GM19099 (cell line): ENCODE measurements around the gene SLC23A1.

Experiments used
- POLR2A ChIP-seq: IDR thresholded peaks from 3 replicates; pipeline ENCODE4 v1.6.1; 2011; ENCODE audit warnings: low read depth; ENCODE audit not compliant: insufficient read length; ENCODE audit errors: extremely low read depth

SLC23A1 gene

DNA sequence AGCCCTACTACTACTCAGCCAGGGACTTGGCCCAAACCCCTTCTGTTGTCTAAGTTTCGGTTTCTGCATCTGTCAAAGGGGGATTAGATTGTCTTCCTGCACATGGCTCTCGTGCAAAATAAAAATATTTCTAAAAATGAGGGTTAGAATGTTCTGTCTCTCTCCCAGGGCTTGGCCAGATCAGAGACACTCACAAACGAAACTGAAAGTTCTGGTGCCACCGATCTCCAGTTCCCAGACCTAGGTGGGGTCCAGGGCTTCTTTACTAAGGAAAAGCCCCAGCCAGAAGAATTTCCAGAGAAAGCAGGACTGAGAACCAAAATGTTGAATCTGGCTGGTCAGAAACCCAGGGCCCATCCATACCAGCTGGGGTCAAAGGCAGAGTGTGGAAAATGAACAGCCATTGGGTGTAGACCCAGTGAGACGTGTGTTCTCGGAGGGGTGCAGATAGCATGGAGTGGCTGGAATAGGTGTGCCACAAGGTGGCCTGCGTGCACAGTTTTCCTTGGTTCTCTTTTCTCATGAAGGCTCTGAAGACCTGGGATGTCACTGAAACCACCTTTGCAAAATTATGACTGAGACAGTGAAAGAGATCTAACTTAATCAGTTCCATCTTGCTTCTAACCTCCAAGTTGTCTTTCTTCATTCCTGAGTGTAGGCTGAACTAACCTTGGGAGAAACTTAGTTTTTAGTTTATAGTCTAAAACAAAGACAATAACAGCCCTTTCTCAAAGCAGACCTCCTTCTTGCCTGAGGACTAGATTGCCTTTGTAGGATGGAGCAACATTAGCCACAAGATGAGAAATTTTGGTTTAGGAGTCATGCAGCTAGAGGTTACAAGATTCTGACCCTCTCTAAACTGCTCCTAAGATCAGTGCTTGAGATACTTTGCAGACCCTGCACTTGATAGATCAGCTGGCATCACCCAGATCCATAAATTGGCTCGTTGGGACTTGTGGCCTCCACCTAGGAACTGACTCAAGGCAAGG lies 2.3 kb upstream of the SLC23A1 start:
- peak; percentile 39 for TF ChIP-seq POLR2A

- peak; percentile 29 for TF ChIP-seq POLR2A
Measured at GRCh38 chr5:139384591-139385051, 1.5 kb upstream of the SLC23A1 start.

DNA sequence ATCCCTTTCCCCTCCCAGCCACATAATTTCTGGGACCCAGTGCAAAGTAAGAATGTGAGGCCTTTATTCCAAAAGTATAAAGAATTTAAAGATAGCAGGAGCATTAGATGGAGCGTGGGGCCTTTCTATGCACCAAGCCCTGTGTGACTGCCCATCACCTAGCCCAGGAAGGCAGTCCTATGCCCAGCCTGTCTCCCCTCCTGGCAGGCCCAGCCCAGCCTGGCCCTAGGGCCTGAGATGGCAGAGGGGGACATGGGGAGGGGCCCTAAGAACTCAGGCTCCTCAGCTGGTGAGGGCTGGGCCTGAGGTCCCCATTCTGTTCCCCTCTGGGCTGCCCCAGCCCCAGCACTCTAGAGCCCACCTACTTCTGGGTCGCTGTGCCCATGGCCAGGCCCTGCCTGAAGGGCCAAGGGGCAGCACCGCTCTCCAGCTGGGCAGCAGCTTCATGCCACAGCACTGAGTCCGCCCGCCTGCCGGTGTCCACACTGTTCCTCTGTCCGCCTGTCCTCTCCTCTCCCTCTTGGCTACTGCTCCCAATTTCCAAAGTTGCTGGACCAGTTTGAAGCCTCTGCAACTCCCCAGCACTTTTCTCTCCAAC lies 995 bp upstream of the SLC23A1 start:
- no peak for TF ChIP-seq POLR2A

DNA sequence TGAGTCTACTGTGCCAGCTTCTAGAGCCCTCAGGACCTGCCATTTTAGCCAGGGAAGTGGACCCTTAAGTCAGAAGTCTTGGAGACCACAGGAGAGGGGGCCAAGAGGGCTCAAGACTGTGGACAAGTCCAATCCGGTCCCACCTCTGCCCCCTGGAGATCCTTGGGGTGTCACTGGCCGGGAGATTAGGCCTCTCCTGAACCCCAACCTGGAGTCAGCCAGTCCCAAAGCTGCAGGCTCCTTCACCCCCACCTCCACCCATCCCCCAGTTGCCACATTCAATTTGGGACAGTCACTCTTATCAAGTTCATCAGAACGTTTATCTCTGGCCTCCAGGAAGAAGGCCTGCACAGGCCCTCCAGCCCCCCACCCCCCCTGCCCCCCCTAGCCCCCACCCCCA lies 290 bp downstream of the SLC23A1 start:
- TF ChIP-seq POLR2A = no peak

DNA sequence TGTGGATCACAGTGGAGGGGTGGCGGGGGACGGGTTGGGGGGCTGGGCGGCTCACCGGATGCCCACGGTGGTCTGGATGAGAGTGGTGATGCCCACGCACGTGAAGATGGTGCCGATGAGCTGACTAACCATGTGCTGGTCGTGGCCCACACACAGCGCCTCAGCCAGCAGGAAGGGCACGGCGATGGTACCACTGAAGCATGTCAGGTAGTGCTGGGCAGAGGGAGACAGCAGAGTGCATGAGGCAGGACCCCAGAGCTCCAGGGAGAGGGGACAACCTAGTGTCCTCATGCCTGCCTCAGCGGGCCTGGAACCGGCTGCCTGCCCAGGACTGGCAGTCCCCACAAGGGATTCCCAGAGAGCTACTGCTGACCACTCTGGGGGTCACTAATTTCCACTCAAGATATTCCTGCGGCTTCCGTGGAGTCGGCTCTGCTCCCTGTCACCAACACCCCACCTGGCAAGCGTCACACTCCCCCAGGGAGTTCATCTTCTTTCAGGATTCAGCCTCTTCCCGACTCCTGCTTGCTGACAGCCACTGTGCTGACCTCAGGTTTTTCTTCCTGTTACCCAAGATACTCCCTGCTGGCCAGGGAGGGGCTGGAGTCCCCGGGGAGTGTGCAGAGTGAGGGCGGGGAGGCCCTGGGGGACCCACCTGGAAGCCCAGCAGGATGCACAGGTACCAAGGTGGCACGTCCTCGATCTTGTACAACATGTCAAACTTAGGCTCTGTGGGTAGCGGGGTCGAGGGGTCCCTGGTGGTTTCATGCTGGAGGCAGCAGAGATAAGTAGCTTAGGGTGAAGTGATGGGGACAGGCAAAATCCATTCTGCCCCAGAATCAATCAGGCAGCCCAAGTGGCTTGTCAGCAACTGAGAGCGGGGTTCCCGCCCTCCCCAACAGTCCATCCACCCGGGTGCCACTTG lies 998 bp downstream of the SLC23A1 start:
- TF ChIP-seq POLR2A = no peak

DNA sequence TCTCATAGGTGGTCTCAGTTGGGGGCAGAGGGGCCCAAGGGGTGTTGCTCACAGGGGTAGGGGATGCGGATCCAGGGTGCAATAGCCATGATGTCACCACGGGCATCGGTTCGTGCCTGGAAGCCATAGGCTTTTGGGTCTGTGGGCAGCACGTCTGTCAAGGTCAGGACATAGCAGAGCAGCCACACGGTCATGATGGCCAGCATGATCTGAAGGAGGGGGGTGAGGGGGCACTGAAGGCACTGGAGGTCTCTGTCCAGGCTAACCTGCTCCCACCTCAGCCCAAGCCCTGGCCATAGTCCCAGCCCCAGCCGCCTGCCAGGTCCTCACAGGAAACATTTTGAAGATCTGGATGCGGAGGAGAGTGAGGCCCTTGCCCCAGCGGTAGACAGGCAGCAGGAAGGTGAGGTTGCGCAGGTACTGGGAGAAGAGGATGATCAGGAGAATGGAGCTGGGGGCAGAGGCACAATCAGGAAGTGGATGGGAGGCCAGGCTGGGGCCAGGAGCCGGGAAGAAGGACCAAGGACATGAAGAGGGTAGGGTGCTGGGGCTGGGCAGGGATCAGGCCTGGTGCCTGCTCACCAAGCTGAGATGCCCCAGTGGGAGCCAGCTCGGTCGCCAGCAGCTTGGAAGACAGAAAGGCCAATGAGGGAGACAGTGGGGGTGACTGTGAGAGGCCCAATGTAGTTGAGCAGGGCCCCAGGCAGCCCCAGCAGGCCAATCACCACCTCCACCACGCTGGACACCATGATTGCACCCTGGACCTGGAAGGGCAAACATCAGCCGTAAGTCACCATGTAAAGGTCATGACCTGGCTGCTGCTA lies 3.3 kb downstream of the SLC23A1 start:
- no peak for TF ChIP-seq POLR2A

DNA sequence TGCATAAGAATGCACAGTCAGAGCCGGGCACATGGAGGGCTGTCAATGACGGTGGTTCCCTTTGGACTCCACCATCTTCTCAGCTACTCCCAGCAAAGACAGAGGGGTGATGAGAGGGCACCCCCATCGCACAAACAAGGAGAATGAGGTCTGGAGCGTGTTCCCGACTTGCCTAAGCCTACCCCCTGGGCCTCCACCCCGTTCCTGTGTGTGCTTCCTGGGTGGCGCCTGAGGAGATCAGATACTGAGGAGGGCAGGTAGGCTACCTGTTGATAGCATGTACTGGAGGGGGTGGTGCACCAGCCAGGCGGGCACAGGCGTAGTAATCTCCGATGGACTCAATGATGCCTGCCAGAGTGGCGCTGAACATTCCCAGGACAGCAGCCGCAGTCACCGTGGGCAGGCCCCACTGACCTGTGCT lies 4.1 kb downstream of the SLC23A1 start:
- TF ChIP-seq POLR2A = no peak

DNA sequence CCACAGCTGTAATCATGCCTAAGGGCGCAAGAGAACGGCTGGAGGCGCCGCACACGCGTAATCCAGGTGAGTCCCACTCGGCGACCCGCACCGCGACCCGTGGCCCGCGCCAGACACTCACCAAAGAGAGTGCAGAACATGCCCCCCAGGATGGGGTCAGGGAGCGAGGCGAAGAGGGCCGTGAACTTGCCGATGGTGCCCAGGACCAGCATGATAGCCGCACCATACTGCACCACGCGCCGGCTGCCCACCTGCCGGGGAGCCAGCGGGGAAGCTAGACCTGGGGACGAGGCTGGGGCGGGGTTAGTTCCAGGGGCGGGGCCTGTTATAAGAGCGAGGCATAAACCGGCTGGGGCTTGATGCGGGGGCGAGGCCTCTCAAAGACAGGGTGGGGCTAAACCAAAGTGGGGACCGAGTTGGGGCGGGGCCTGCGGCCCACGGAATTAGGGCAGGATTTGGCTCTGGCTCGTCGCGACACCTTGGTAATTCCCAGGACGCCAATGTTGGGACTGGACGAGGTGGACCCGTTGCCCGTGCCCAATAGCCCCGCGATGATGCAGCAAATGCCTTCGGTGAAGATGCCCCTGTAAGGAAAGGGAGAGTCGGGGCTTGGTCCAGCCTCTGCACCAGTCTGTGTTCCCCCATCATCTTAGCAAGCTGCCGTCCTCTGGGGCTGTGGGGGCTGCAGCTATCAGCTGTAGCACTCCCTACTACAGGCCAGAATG lies 4.8 kb downstream of the SLC23A1 start:
- TF ChIP-seq POLR2A = no peak

GRCh38 chr5:139377226-139377625 lies 5.9 kb downstream of the SLC23A1 start:
- no peak for TF ChIP-seq POLR2A

DNA sequence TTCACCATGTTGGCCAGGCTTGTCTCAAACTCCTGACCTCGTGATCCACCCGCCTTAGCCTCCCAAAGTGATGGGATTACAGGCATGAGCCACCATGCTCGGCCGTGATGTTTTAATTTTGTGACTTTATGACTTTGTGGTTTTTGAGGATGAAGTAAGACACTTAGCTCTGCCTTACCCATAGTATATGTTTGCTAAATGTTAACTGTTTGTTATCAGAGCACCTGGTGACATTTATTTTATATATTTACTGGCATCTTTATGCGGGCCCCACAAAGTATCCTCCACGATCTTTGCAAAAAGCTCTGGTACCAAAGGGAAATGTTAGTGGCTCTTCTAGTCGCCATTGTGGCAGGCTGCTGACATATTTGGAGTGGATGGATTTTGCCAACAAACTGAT lies 6.7 kb downstream of the SLC23A1 start:
- TF ChIP-seq POLR2A = no peak

GRCh38 chr5:139374909-139375308 lies 8.2 kb downstream of the SLC23A1 start:
- no peak for TF ChIP-seq POLR2A

- no peak for TF ChIP-seq POLR2A
Measured at GRCh38 chr5:139371482-139372435, 11.3 kb downstream of the SLC23A1 start.
